CD14-positive monocyte (primary cell): ENCODE results near the gene UCP2. TPM values are rescaled to one million over a fixed set of nuclear protein-coding genes. Genes with fewer than 3 reads are reported as not detected.

Experiments
- DNase-seq, 3 donors: peaks; one replicate each; pipeline ENCODE4 v3.0.0-alpha.2; 2011 to 2022
- H2AFZ ChIP-seq: 2 replicates; pipeline ENCODE4 v1.6.0; 2012; ENCODE audit warnings: mild to moderate bottlenecking, low read depth, low read length, inconsistent platforms; ENCODE audit not compliant: insufficient read depth, poor library complexity, severe bottlenecking
- H3K27ac ChIP-seq, 2 donors: 1 replicate in 1 of 2; 2 replicates in 1 of 2; pipeline ENCODE4 v1.5.1; 2012 to 2013; ENCODE audit warnings: low read length in 2 of 2, control low read depth in 1 of 2, inconsistent platforms in 1 of 2, low read depth in 1 of 2, mild to moderate bottlenecking in 1 of 2
- H3K27me3 ChIP-seq, 2 donors: one replicate each; pipeline versions ENCODE4 v1.6.0 to v1.6.1; 2011 to 2013; ENCODE audit warnings: low read length in 2 of 2; ENCODE audit not compliant: control insufficient read depth in 2 of 2, insufficient read depth in 2 of 2
- H3K36me3 ChIP-seq, 2 donors: replicated peaks in 1 of 2; 1 replicate in 1 of 2; 2 replicates in 1 of 2; pipeline versions ENCODE4 v1.5.1 to v1.6.1; 2012 to 2013; ENCODE audit warnings: low read length in 2 of 2, control low read depth in 1 of 2, inconsistent platforms in 1 of 2, mild to moderate bottlenecking in 1 of 2; ENCODE audit not compliant: insufficient read depth in 2 of 2, control insufficient read depth in 1 of 2
- H3K4me1 ChIP-seq, 2 donors: 1 replicate in 1 of 2; 2 replicates in 1 of 2; pipeline versions ENCODE4 v1.5.1 to v1.6.1; 2012 to 2013; ENCODE audit warnings: low read length in 2 of 2, control low read depth in 1 of 2, inconsistent platforms in 1 of 2, mild to moderate bottlenecking in 1 of 2, moderate library complexity in 1 of 2; ENCODE audit not compliant: insufficient read depth in 2 of 2, control insufficient read depth in 1 of 2
- H3K4me2 ChIP-seq: replicated peaks from 2 replicates; pipeline ENCODE3; 2012; ENCODE audit warnings: low read length, moderate library complexity, mild to moderate bottlenecking; ENCODE audit not compliant: poor library complexity, severe bottlenecking; ENCODE audit errors: extremely low read depth
- H3K4me3 ChIP-seq, 3 experiments: fragments of 200-600 bp in 1 of 3; sonication (generic) in 1 of 3; replicated peaks in 1 of 3; 1 replicate in 2 of 3; 2 replicates in 1 of 3; pipeline ENCODE4 v1.5.1; 2011 to 2013; ENCODE audit warnings: low read length in 3 of 3, mild to moderate bottlenecking in 3 of 3, control low read depth in 2 of 3, low read depth in 2 of 3, inconsistent platforms in 1 of 3, moderate library complexity in 1 of 3
- H3K79me2 ChIP-seq: 2 replicates; pipeline ENCODE4 v1.6.0; 2012; ENCODE audit warnings: mild to moderate bottlenecking, control low read depth, inconsistent platforms, low read length, moderate library complexity; ENCODE audit not compliant: insufficient read depth
- H3K9ac ChIP-seq: 2 replicates; pipeline ENCODE4 v1.6.0; 2017; ENCODE audit warnings: low read length, mild to moderate bottlenecking; ENCODE audit not compliant: insufficient read depth, poor library complexity, severe bottlenecking
- H3K9me3 ChIP-seq, 2 donors: replicated peaks in 1 of 2; 1 replicate in 1 of 2; 2 replicates in 1 of 2; pipeline versions ENCODE4 v1.5.1 to v1.6.1; 2012 to 2013; ENCODE audit warnings: low read length in 2 of 2, control low read depth in 1 of 2; ENCODE audit not compliant: control insufficient read depth in 1 of 2, insufficient read depth in 1 of 2
- H4K20me1 ChIP-seq: 2 replicates; pipeline ENCODE4 v1.6.0; 2012; ENCODE audit warnings: mild to moderate bottlenecking, low read length, control low read depth, moderate library complexity; ENCODE audit not compliant: insufficient read depth
- H3K27ac Mint-ChIP-seq, 7 donors: one replicate each; pipeline ENCODE4 v1.8.0; 2020; ENCODE audit warnings: mild to moderate bottlenecking in 7 of 7, mixed read lengths in 7 of 7, moderate library complexity in 6 of 7, inconsistent platforms in 2 of 7
- H3K27me3 Mint-ChIP-seq, 3 donors: one replicate each; pipeline ENCODE4 v1.8.0; 2021 to 2022; ENCODE audit warnings: low read depth in 3 of 3, mild to moderate bottlenecking in 3 of 3, mixed read lengths in 3 of 3, moderate library complexity in 3 of 3, inconsistent platforms in 1 of 3
- H3K36me3 Mint-ChIP-seq, 2 donors: one replicate each; pipeline ENCODE4 v1.8.0; 2020; ENCODE audit warnings: mixed read lengths in 2 of 2, inconsistent platforms in 1 of 2, mild to moderate bottlenecking in 1 of 2
- H3K4me1 Mint-ChIP-seq: one replicate; pipeline ENCODE4 v1.8.0; 2020; ENCODE audit warnings: mild to moderate bottlenecking, mixed read lengths
- H3K4me3 Mint-ChIP-seq, 2 donors: one replicate each; pipeline ENCODE4 v1.8.0; 2020; ENCODE audit warnings: mild to moderate bottlenecking in 2 of 2, mixed read lengths in 2 of 2, moderate library complexity in 1 of 2
- H3K9me3 Mint-ChIP-seq, 7 donors: one replicate each; pipeline ENCODE4 v1.8.0; 2020 to 2022; ENCODE audit warnings: mixed read lengths in 7 of 7, mild to moderate bottlenecking in 6 of 7, moderate library complexity in 6 of 7, inconsistent platforms in 2 of 7
- WGBS: methylation state at CpG from one replicate; pipeline ENCODE4 v1.1.5; 2013; ENCODE audit warnings: missing lambda C conversion rate; ENCODE audit not compliant: insufficient coverage; 5-methylcytosine and 5-hydroxymethylcytosine counted together
- intact Hi-C, 2 donors: fragments of 100-400 bp; cut with micrococcal nuclease; formaldehyde crosslinking; loops; one replicate each; pipeline versions ENCODE4 v1.15.0 to v1.15.1; 2023
- polyA plus RNA-seq, 3 donors: library from polyadenylated mRNA; depleted of rRNA in 1 of 3; unstranded in 2 of 3; stranded (reverse) in 1 of 3; fragments of 300-500 nt in 2 of 3; fragments of >200 nt in 1 of 3; fragmentation: Illumina TruSeq in 2 of 3; gene quantifications; 1 replicate in 2 of 3; 2 replicates in 1 of 3; pipeline ENCODE4 v1.2.3, GENCODE V29; 2012 to 2021
- TF ChIP-seq, protein P1 (sequence below): fragments of 200-600 bp; IDR thresholded peaks from one replicate; pipeline ENCODE4 v1.8.0; 2022; ENCODE audit warnings: antibody characterized with exemption, mild to moderate bottlenecking

The UCP2 gene
- polyA plus RNA-seq, 3 donors = 496 to 665 (median 649) TPM

DNA sequence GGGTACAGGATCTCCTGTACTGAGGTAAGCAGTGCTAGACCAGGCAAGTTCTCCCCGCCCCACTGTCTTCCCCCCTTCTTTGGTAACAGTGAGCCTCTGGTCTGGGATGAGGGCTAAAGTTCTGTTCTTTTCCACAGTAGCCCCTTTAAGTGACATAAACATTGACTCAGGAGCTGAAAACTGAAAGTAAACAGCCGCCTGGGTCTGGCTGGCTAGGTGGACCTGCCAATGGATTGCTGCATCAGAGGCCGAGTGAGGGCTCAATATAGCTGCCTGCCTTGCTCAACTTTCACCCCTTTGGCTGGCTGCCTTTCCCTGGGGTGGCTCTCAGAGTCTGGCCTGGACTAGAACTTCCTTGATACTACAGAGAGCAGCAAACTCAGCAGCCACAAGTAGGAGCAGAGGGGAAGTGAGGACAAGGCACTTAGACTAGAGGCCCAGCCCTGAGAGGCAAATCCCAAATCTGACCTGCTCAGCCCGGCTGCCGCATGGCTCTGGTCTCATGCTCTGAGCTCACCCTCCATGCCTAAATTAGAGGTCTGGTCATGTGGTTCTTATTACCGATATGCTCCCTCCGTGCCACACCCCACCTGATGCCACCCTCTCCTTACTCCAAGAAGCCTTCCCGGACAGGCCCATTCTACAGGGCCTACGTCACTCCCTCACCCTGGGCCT lies 35.8 kb upstream of the UCP2 start:
- no peaks in the 10 kb centered on the region for H4K20me1 ChIP-seq
- no peaks in the 10 kb centered on the region for H3K27me3 ChIP-seq
- peak overlapping the region; percentile 47 for H3K9ac ChIP-seq
- peak overlapping the region in 1 of 3 experiments; percentile 22 for H3K4me3 ChIP-seq
- peak; percentile 87 to 91 (median 87) for DNase-seq
- 39% methylated on average over 8 of the region's 9 CpGs for WGBS
- Mint-ChIP-seq H3K4me3 (peak overlapping the region; percentile 61 to 73), H3K9me3 (peaks cover 0 to 4% (median 0%) of the 10 kb centered on the region in 7 donors), H3K4me1 (peaks cover 13% of the 10 kb centered on the region), H3K27ac (no peak overlapping the region), H3K27me3 (no peaks in the 10 kb centered on the region), H3K36me3 (peaks cover 26 to 29% of the 10 kb centered on the region in 2 donors)
- peak overlapping the region; percentile 43 for H3K4me2 ChIP-seq
- TF ChIP-seq, protein P1, sequence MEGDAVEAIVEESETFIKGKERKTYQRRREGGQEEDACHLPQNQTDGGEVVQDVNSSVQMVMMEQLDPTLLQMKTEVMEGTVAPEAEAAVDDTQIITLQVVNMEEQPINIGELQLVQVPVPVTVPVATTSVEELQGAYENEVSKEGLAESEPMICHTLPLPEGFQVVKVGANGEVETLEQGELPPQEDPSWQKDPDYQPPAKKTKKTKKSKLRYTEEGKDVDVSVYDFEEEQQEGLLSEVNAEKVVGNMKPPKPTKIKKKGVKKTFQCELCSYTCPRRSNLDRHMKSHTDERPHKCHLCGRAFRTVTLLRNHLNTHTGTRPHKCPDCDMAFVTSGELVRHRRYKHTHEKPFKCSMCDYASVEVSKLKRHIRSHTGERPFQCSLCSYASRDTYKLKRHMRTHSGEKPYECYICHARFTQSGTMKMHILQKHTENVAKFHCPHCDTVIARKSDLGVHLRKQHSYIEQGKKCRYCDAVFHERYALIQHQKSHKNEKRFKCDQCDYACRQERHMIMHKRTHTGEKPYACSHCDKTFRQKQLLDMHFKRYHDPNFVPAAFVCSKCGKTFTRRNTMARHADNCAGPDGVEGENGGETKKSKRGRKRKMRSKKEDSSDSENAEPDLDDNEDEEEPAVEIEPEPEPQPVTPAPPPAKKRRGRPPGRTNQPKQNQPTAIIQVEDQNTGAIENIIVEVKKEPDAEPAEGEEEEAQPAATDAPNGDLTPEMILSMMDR = no peak
- H2AFZ ChIP-seq = peak overlapping the region; percentile 40
- peaks cover 5 to 19% of the 10 kb centered on the region in 2 donors for H3K36me3 ChIP-seq
- peak overlapping the region; percentile 88 to 94 for H3K27ac ChIP-seq
- H3K4me1 ChIP-seq = peaks cover 74 to 78% of the 10 kb centered on the region in 2 donors
- intact Hi-C loops = no loop called here
- no peaks in the 10 kb centered on the region for H3K9me3 ChIP-seq
- H3K79me2 ChIP-seq = peaks cover 4% of the 10 kb centered on the region

- Histone ChIP-seq H3K27me3 (no peaks in the 10 kb centered on the region), H3K9me3 (no peaks in the 10 kb centered on the region), H3K36me3 (peaks cover 5 to 27% of the 10 kb centered on the region in 2 donors), H2AFZ (peak overlapping the region; percentile 40), H3K4me2 (peak overlapping the region; percentile 43), H3K79me2 (peaks cover 4% of the 10 kb centered on the region), H3K4me3 (no peak overlapping the region), H3K9ac (peak overlapping the region; percentile 47), H4K20me1 (no peaks in the 10 kb centered on the region), H3K4me1 (peaks cover 65 to 70% of the 10 kb centered on the region in 2 donors), H3K27ac (peak overlapping the region; percentile 88 to 94)
- Mint-ChIP-seq H3K4me3 (no peak overlapping the region), H3K9me3 (no peaks in the 10 kb centered on the region), H3K4me1 (peaks cover 13% of the 10 kb centered on the region), H3K27ac (no peak overlapping the region), H3K27me3 (no peaks in the 10 kb centered on the region), H3K36me3 (peaks cover 26 to 35% of the 10 kb centered on the region in 2 donors)
- DNase-seq = no peak
- TF ChIP-seq, protein P1 = no peak
- intact Hi-C loops = no loop called here
- WGBS = 100% methylated on average over 2 of the region's 3 CpGs
These were observed 35.0 kb upstream of the UCP2 start for GRCh38 chr11:74017631-74018030.
